GM18508 (cell line): ENCODE results near the gene FRY.

Source experiments
- ATAC-seq: cut with Tn5 transposase; IDR thresholded peaks from one replicate; pipeline ENCODE4 v1.9.1; 2021; ENCODE audit warnings: moderate number of reproducible peaks; ENCODE audit not compliant: insufficient read depth, unreplicated experiment

The FRY gene

GRCh38 chr13:32203736-32204135, 172.2 kb downstream of the FRY start:
- ATAC-seq, result no peak

GRCh38 chr13:32205431-32206096, 174.0 kb downstream of the FRY start:
- ATAC-seq, result no peak

GRCh38 chr13:32206097-32206740, 174.6 kb downstream of the FRY start:
- ATAC-seq, result no peak

DNA sequence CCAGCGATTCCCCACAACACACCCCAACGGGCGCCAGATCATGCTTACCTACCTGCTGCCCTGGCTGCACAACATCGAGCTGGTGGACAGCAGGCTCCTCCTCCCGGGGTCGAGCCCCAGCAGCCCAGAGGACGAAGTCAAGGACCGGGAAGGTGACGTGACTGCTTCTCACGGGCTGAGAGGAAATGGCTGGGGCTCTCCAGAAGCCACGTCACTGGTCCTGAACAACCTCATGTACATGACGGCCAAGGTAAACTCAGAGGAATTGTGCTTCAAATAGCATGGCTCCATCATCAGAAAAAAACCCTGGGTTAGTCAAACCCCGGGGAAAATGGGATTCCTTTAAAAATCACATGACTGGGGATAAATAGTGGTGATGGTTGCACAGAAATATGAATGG, 177.3 kb downstream of the FRY start:
- no peak for ATAC-seq

GRCh38 chr13:32209652-32210051, 178.1 kb downstream of the FRY start:
- no peak for ATAC-seq

DNA sequence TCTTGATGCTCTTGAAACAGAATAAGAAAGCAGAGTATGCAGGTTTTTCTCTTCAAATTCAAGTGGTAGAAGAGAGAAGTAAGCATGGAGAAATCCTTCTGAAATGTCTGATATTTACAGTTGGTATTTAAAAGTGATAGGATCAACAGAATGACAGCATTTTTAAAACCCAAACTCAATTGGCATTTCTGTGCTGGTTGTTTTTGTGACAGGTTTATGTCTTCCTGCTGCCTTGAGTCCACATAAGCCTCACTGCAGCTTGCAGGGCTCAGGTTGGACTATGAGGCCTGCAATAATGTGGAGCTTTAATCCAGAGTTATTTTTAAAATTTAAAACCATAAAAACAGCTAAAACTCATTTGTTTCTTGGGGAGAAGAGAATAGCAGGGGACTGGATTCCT, 178.5 kb downstream of the FRY start:
- no peak for ATAC-seq

GRCh38 chr13:32211813-32212212, 180.2 kb downstream of the FRY start:
- no peak for ATAC-seq

GRCh38 chr13:32212421-32212820, 180.8 kb downstream of the FRY start:
- ATAC-seq, result no peak

- ATAC-seq, result no peak
Observed at GRCh38 chr13:32213626-32214025, 182.1 kb downstream of the FRY start.

DNA sequence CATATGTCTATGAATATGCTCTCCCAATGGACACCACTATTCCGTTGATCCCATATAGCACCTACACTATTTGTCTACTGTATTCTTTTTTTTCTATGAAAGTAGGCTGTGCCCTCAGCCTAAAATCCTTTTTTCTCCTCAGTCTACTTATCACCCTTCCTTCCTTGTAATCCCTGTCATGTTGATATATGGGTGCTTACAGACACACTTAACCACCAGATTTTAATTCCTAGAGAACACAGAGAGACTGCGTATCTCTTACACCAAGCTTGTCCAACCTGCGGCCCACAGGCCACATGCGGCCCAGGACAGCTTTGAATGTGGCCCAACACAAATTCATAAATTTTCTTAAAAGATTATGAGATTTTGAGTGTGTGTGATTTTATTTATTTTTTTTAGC, 182.5 kb downstream of the FRY start:
- ATAC-seq, result no peak

DNA sequence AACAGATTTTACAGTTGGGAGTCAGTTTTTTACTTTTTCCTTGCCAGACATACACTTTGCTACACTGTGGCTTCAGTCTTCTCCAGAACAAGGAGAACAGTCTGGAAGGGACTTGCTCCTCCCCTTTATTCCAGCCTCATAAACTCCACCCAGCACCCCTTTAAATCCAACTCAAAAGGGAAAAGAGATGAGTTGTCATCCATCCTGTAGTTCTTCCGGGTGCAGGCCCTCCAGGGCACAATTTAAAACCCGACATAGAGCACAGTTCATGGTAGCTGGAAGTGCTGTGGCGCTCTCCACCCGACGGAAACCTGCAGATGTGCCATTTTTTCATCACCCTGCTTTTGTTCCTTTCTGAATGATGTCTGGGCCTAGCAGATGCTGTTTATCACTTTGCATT, 184.7 kb downstream of the FRY start:
- ATAC-seq, result no peak

DNA sequence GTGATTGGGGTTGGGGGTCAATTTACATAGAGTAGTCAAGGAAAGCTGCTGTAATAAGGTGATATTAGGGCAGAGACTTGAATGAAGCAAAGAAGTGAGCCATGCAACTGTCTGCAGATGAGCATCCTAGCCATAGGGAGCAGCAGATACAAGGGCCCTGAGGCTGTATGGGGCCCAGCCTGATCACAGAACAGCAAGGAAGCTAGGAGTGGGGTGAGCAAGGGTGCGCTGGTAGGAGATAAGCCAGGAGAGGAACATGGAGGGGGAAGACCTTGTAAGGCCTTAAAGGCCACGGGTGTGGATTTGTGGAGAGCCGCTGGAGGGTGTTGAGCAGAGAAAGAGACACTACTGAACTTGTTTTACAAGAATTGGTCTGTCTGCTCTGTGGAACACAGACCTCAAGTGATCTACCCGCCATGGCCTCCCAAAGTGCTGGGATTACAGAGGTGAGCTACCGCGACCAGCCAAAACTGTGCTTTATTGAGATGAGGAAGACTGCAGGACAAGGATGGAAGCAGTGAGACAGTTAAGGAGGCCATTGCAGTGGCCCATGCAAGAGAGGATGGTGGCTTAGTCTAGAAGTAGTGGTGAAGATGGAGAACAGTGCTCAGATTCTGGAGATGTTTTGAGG, 190.6 kb downstream of the FRY start:
- no peak for ATAC-seq

DNA sequence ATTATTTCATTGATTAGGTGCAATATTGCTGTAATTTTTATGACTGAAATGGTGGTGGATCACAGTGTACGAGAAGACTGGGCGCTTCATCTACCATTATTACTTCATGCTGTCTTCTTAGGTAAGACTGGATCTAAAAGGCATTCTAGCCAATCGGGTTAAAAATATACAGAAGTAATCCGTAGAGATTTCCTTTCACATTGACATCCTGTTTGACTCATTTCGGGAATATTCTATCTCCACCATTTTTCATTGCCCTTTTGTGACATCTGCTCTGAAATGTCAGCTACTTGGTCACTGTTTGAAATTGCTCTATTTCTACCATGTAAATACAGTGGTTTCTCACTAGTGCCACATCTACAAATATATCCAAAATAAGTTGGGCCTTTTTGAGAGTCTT, 193.3 kb downstream of the FRY start:
- no peak for ATAC-seq

- ATAC-seq, result no peak
Observed at GRCh38 chr13:32225481-32225931, 193.9 kb downstream of the FRY start.

DNA sequence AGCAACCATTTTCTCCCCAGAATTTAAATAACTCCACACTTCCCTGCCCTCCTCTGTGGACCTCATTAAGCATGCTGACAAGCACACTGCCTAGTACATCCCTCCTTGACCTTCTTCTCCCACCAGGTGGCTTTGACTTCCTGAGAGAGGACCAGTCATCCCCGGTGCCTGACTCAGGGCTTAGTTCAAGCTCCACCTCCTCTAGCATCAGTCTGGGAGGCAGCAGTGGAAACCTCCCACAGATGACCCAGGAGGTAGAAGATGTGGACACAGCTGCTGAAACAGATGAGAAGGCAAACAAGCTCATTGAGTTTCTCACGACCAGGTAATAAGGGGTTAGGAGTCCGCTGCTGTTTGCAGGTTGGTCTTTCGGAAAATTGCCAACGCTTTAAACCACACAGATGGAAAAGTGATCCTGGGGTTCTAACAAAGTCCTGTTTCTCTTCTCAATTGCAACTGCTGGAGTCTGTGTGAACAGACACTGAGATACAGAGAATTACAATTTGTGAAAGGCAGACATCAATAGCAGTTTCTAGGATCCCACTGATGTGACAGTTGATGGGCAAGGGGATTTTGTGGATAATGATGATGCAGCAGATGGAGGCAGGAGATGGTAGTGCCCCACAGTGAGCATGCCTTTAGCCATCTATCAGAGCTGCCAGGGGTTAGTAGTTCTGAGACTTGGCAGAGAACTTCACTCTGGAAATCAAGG, 196.9 kb downstream of the FRY start:
- ATAC-seq, result no peak

DNA sequence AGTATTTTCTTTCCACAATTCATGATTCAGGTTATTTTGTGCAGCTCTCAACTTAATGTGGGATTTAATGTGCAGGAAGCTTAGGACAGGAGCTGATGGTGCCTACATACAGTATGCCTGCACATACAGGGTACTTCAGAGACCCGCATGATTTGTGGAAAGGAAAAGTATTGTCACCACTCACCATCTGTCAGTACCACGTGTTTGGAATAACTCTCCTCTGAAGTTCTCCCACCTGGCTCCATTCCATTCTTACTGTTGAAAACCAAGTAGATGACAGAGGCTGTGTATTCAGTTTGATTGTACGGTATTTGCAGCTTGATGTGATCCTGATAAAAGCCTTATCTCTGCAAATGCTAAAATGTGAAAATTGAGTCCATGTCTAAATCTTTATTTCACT, 197.9 kb downstream of the FRY start:
- no peak for ATAC-seq

GRCh38 chr13:32232263-32232662, 200.7 kb downstream of the FRY start:
- no peak for ATAC-seq

GRCh38 chr13:32233062-32233461, 201.5 kb downstream of the FRY start:
- no peak for ATAC-seq

DNA sequence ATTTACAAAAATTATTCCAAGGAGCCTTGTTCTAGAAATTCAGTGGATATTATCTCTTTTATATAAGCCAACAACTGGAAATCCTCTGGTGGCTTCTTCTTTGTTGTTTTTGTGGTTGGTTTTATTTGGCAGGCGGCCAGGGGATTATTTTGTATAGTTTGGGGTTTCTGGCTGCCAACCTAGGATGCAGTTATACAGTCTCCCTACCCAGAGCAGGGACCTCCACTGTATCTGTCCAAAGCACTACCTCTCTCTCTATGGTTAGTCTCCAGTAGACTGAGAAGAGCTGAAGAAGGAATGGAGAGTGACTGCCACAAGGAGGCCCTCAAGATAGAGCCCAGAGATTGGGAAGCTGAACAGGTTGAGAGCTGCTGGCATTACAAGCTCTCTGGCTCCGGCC, 203.3 kb downstream of the FRY start:
- no peak for ATAC-seq

- ATAC-seq, result no peak
Observed at GRCh38 chr13:32237681-32238080, 206.1 kb downstream of the FRY start.

- no peak for ATAC-seq
Observed at GRCh38 chr13:32243695-32244094, 212.1 kb downstream of the FRY start.
